ENCODE measurements around the gene RBM44.

RBM44 gene

GRCh38 chr2:237864444-237864931 lies 65.9 kb downstream of the RBM44 start:
- Histone ChIP-seq H3K9ac (ENCODE audit: low read length) (no peak overlapping the region), H3K36me3 (replicated peaks; ENCODE audit: insufficient read depth, low read length) (no peaks in the 10 kb centered on the region), H4K20me1 (ENCODE audit: insufficient read depth, low read length) (no peaks in the 10 kb centered on the region), H3K9me3 (replicated peaks; ENCODE audit: insufficient read depth, low read length) (no peaks in the 10 kb centered on the region), H3K4me3 (ENCODE audit: low read length) (no peak overlapping the region), H3F3A (ENCODE audit: insufficient read depth, low read length) (no peaks in the 10 kb centered on the region), H3K27ac (ENCODE audit: low read length) (no peak overlapping the region), H3K79me2 (ENCODE audit: low read length) (no peaks in the 10 kb centered on the region), H3K27me3 (replicated peaks; ENCODE audit: insufficient read depth, low read length) (peaks cover 15% of the 10 kb centered on the region), H3K4me2 (ENCODE audit: low read depth, low read length) (no peak overlapping the region), H2AFZ (ENCODE audit: low read length) (no peak overlapping the region), H3K4me1 (ENCODE audit: low read length) (no peaks in the 10 kb centered on the region), H3K9me2 (replicated peaks; ENCODE audit: insufficient read depth, low read length) (no peaks in the 10 kb centered on the region)
- TF ChIP-seq, protein P1, sequence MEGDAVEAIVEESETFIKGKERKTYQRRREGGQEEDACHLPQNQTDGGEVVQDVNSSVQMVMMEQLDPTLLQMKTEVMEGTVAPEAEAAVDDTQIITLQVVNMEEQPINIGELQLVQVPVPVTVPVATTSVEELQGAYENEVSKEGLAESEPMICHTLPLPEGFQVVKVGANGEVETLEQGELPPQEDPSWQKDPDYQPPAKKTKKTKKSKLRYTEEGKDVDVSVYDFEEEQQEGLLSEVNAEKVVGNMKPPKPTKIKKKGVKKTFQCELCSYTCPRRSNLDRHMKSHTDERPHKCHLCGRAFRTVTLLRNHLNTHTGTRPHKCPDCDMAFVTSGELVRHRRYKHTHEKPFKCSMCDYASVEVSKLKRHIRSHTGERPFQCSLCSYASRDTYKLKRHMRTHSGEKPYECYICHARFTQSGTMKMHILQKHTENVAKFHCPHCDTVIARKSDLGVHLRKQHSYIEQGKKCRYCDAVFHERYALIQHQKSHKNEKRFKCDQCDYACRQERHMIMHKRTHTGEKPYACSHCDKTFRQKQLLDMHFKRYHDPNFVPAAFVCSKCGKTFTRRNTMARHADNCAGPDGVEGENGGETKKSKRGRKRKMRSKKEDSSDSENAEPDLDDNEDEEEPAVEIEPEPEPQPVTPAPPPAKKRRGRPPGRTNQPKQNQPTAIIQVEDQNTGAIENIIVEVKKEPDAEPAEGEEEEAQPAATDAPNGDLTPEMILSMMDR (IDR thresholded peaks at IDR 0.05; ENCODE audit: low read length) = no peak
- TF ChIP-seq EZH2 (optimal IDR thresholded peaks at IDR 0.05; ENCODE audit: low read depth, low read length) = no peak
- no peak for DNase-seq

DNA sequence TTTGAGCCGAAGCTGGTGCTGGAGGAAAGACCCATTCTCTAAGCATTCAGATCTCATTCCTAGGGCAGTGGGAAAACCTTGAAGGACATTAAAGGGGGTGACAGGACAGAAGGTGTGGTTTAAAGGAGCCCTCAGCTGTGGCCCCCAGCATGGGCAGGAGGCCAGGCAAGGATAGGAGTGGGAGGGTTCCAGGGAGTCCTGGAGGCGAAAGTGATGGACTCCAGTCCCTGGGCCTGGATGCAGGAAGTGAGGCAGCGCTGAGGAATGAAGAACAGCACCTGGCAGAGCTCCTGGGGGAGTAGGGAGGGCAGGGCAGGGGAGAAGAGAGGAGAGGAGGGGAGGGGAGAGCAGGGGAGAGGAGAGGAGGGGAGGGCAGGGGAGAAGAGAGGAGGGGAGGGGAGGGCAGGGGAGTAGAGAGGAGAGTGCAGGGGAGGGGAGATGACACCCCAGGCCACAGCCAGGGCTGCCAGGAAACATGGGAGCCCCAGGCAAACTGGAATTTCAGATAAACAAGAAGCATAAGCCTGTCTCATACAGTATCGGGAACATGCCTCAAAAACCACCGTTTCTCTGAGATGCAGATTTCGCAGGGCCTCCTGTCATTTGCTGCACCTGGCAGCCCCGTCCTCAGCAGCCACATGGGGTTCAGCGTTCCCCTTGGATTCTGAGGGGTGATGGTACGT lies 66.5 kb downstream of the RBM44 start:
- DNase-seq = no peak
- no peaks in the 10 kb centered on the region for H3K9me2 ChIP-seq (replicated peaks; ENCODE audit: insufficient read depth, low read length)
- H3K4me3 ChIP-seq (ENCODE audit: low read length) = no peak overlapping the region
- H3K4me2 ChIP-seq (ENCODE audit: low read depth, low read length) = no peak overlapping the region
- no peak overlapping the region for H3K9ac ChIP-seq (ENCODE audit: low read length)
- no peak overlapping the region for H3K27ac ChIP-seq (ENCODE audit: low read length)
- no peaks in the 10 kb centered on the region for H3K36me3 ChIP-seq (replicated peaks; ENCODE audit: insufficient read depth, low read length)
- H3K9me3 ChIP-seq (replicated peaks; ENCODE audit: insufficient read depth, low read length) = no peaks in the 10 kb centered on the region
- H3K4me1 ChIP-seq (ENCODE audit: low read length) = no peaks in the 10 kb centered on the region
- no peaks in the 10 kb centered on the region for H3K79me2 ChIP-seq (ENCODE audit: low read length)
- TF ChIP-seq EZH2 (optimal IDR thresholded peaks at IDR 0.05; ENCODE audit: low read depth, low read length) = no peak
- TF ChIP-seq EZH2phosphoT487 (IDR thresholded peaks at IDR 0.05; ENCODE audit: low read length) = no peak
- TF ChIP-seq, protein P1 (IDR thresholded peaks at IDR 0.05; ENCODE audit: low read length) = no peak
- H3F3A ChIP-seq (ENCODE audit: insufficient read depth, low read length) = no peaks in the 10 kb centered on the region
- H3K27me3 ChIP-seq (replicated peaks; ENCODE audit: insufficient read depth, low read length) = peaks cover 11% of the 10 kb centered on the region
- H4K20me1 ChIP-seq (ENCODE audit: insufficient read depth, low read length) = no peaks in the 10 kb centered on the region
- no peak overlapping the region for H2AFZ ChIP-seq (ENCODE audit: low read length)

DNA sequence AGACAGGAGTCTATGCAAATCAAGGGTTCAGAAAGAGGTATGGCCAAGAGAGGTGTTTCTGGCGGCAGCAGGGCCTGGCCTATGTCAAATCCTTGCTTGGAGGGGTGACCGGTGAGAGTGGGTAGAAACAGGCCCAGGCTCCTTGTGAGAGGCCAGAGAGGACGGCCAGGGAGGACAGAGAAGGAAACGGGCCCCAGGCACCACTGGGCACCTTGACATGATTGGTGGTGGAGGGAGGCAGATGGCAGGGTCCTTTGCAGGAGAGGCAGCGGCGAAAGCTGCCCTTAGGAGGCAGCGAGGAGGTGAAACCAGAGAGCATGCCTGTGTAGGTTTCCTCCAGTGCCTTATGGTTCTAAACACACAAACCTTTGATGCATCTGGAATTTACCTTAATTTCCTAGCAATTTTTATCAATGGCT lies 67.1 kb downstream of the RBM44 start:
- Histone ChIP-seq H3K79me2 (ENCODE audit: low read length) (no peaks in the 10 kb centered on the region), H3K9me3 (replicated peaks; ENCODE audit: insufficient read depth, low read length) (no peaks in the 10 kb centered on the region), H4K20me1 (ENCODE audit: insufficient read depth, low read length) (no peaks in the 10 kb centered on the region), H3K9me2 (replicated peaks; ENCODE audit: insufficient read depth, low read length) (no peaks in the 10 kb centered on the region), H3K36me3 (replicated peaks; ENCODE audit: insufficient read depth, low read length) (no peaks in the 10 kb centered on the region), H3K27me3 (replicated peaks; ENCODE audit: insufficient read depth, low read length) (peaks cover 6% of the 10 kb centered on the region), H3K4me1 (ENCODE audit: low read length) (no peaks in the 10 kb centered on the region), H3K9ac (ENCODE audit: low read length) (no peak overlapping the region), H2AFZ (ENCODE audit: low read length) (no peak overlapping the region), H3F3A (ENCODE audit: insufficient read depth, low read length) (no peaks in the 10 kb centered on the region), H3K4me3 (ENCODE audit: low read length) (no peak overlapping the region), H3K4me2 (ENCODE audit: low read depth, low read length) (no peak overlapping the region), H3K27ac (ENCODE audit: low read length) (no peak overlapping the region)
- DNase-seq = no peak
- no peak for TF ChIP-seq EZH2 (optimal IDR thresholded peaks at IDR 0.05; ENCODE audit: low read depth, low read length)
- TF ChIP-seq, protein P1 (IDR thresholded peaks at IDR 0.05; ENCODE audit: low read length) = no peak
- TF ChIP-seq EZH2phosphoT487 (IDR thresholded peaks at IDR 0.05; ENCODE audit: low read length) = no peak

Measured in MM.1S (cell line).